ENCODE measurements around the gene METTL8. TPM values are rescaled to one million over a fixed set of nuclear protein-coding genes. Genes with fewer than 3 reads are reported as not detected.

Gene METTL8
- polyA plus RNA-seq, 1 of the 3 experiments (the other 2 are of a cell fraction): 5.1 TPM

- TF ChIP-seq MAX (IDR thresholded peaks at IDR 0.05; ENCODE audit: low read depth) (0 out of 2 replicates have a peak, but pooled peaks have one; percentile 48), JUND (IDR thresholded peaks at IDR 0.05) (peak; percentile 91), YY1 (IDR thresholded peaks at IDR 0.05; ENCODE audit: low read depth) (no peak), SMC3 (IDR thresholded peaks at IDR 0.05; ENCODE audit: low read depth, low read length) (no peak), GATA2 (CRISPR knock-in tag; IDR thresholded peaks at IDR 0.05) (no peak), FOSL2 (IDR thresholded peaks at IDR 0.05; ENCODE audit: borderline replicate concordance, low read depth) (peak; percentile 87; the same call in 1 of the 2 replicates), GABPA (IDR thresholded peaks at IDR 0.05; ENCODE audit: low read depth) (no peak), REST (IDR thresholded peaks at IDR 0.05; ENCODE audit: low read depth, low read length) (0 out of 2 replicates have a peak, but pooled peaks have one; percentile 8), EP300 (IDR thresholded peaks at IDR 0.05; ENCODE audit: borderline replicate concordance in 1 of 2, low read depth in 1 of 2, low read length in 1 of 2) (peak in 1 of 2 experiments; percentile 43; a peak in 1 of 4 replicates), NFIC (IDR thresholded peaks at IDR 0.05; ENCODE audit: borderline replicate concordance) (peak; percentile 75), RCOR1 (IDR thresholded peaks at IDR 0.05; ENCODE audit: low read length) (no peak), TEAD4 (IDR thresholded peaks at IDR 0.05; ENCODE audit: borderline replicate concordance, insufficient read depth) (0 out of 2 replicates have a peak, but pooled peaks have one; percentile 45), PBX3 (IDR thresholded peaks at IDR 0.05) (peak; percentile 77), CTCF (IDR thresholded peaks at IDR 0.05) (no peak), POLR2AphosphoS5 (IDR thresholded peaks at IDR 0.05; ENCODE audit: low read depth, low read length) (peak; percentile 39; the same call in 1 of the 2 replicates), RFX5 (IDR thresholded peaks at IDR 0.05; ENCODE audit: low read length) (no peak), SIN3A (IDR thresholded peaks at IDR 0.05; ENCODE audit: borderline replicate concordance, low read depth, low read length) (0 out of 2 replicates have a peak, but pooled peaks have one; percentile 32), ELF1 (IDR thresholded peaks at IDR 0.05) (no peak), MXI1 (IDR thresholded peaks at IDR 0.05; ENCODE audit: low read depth, low read length) (no peak), TCF12 (IDR thresholded peaks at IDR 0.05) (peak; percentile 73)
- TF ChIP-seq, protein P1, sequence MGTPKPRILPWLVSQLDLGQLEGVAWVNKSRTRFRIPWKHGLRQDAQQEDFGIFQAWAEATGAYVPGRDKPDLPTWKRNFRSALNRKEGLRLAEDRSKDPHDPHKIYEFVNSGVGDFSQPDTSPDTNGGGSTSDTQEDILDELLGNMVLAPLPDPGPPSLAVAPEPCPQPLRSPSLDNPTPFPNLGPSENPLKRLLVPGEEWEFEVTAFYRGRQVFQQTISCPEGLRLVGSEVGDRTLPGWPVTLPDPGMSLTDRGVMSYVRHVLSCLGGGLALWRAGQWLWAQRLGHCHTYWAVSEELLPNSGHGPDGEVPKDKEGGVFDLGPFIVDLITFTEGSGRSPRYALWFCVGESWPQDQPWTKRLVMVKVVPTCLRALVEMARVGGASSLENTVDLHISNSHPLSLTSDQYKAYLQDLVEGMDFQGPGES (IDR thresholded peaks at IDR 0.05; ENCODE audit: low read depth, low read length): no peak
- TF ChIP-seq, protein P2, sequence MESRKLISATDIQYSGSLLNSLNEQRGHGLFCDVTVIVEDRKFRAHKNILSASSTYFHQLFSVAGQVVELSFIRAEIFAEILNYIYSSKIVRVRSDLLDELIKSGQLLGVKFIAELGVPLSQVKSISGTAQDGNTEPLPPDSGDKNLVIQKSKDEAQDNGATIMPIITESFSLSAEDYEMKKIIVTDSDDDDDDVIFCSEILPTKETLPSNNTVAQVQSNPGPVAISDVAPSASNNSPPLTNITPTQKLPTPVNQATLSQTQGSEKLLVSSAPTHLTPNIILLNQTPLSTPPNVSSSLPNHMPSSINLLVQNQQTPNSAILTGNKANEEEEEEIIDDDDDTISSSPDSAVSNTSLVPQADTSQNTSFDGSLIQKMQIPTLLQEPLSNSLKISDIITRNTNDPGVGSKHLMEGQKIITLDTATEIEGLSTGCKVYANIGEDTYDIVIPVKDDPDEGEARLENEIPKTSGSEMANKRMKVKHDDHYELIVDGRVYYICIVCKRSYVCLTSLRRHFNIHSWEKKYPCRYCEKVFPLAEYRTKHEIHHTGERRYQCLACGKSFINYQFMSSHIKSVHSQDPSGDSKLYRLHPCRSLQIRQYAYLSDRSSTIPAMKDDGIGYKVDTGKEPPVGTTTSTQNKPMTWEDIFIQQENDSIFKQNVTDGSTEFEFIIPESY (IDR thresholded peaks at IDR 0.05; ENCODE audit: borderline replicate concordance, low read depth): no peak
- H3K79me2 ChIP-seq (ENCODE audit: insufficient read depth): no peaks in the 10 kb centered on the region
- CTCF ChIA-PET: no interaction called here
- no peak overlapping the region for H2AFZ ChIP-seq (ENCODE audit: low read depth)
- POLR2A ChIA-PET: no interaction called here
- DNase-seq: no peak
- no peaks in the 10 kb centered on the region for H3K36me3 ChIP-seq (replicated peaks in 1 of 2; ENCODE audit: control insufficient read depth in 1 of 2, insufficient read depth in 2 of 2, low read length in 1 of 2)
- H3K27ac ChIP-seq (ENCODE audit: low read depth in 2 of 2, low read length in 1 of 2): peak overlapping the region in 1 of 2 experiments; percentile 47; a peak in 3 of 4 replicates
- no peaks in the 10 kb centered on the region for H3K27me3 ChIP-seq (ENCODE audit: insufficient read depth)
- WGBS (ENCODE audit: low lambda C conversion rate): 8% methylated on average over 1 of the region's 1 CpG
- H3K9me3 ChIP-seq: no peaks in the 10 kb centered on the region
- H3K4me1 ChIP-seq (ENCODE audit: control insufficient read depth in 1 of 2, insufficient read depth in 2 of 2, low read depth in 1 of 2, low read length in 1 of 2): peaks cover 0 to 5% of the 10 kb centered on the region in 2 experiments; a peak in 2 of 4 replicates
- peaks cover 14% of the 10 kb centered on the region for H3F3A ChIP-seq (replicated peaks; ENCODE audit: insufficient read depth)
- H3K9ac ChIP-seq: no peak overlapping the region
- no peaks in the 10 kb centered on the region for H4K20me1 ChIP-seq (ENCODE audit: insufficient read depth)
- H3K9me2 ChIP-seq: no peaks in the 10 kb centered on the region
- H3K4me3 ChIP-seq (ENCODE audit: low read depth in 2 of 2, low read length in 1 of 2): no peak overlapping the region
- no peak overlapping the region; the same call in 1 of the 2 replicates for H3K4me2 ChIP-seq
Measured at GRCh38 chr2:171271971-171272436, 161.8 kb downstream of the METTL8 start.
